CD8-positive, alpha-beta memory T cell (primary cell): ENCODE results near the gene DLX1. TPM values are rescaled to one million over a fixed set of nuclear protein-coding genes. Genes with fewer than 3 reads are reported as not detected.
A peak's percentile ranks its signal among the peaks of the same experiment; 100 is the strongest.

Experiments
- CTCF ChIA-PET: fragments of 350-600 bp; sonication (Branson Sonifier 250); formaldehyde crosslinking; loops from one replicate; lab custom pipeline; 2021; ENCODE audit warnings: antibody characterized with exemption; lab: Charles Lee
- POLR2A ChIA-PET: fragments of 350-600 bp; sonication (Branson Sonifier 250); formaldehyde crosslinking; loops from one replicate; lab custom pipeline; 2021; ENCODE audit warnings: antibody characterized with exemption; lab: Charles Lee
- DNase-seq, 5 donors: peaks; one replicate each; pipeline versions ENCODE4 v3.0.0 to v3.0.0-alpha.2; 2020 to 2022; ENCODE audit warnings: mixed read lengths in 1 of 5
- H3K27ac ChIP-seq: one replicate; pipeline ENCODE4 v1.7.0; 2013; ENCODE audit warnings: low read depth, mild to moderate bottlenecking, low read length, moderate library complexity
- H3K27me3 ChIP-seq: 2 replicates; pipeline ENCODE4 v1.7.0; 2013; ENCODE audit warnings: low read length, mild to moderate bottlenecking; ENCODE audit not compliant: insufficient read depth, poor library complexity, severe bottlenecking
- H3K36me3 ChIP-seq: 2 replicates; pipeline ENCODE4 v1.7.0; 2013; ENCODE audit warnings: mild to moderate bottlenecking, low read length, moderate library complexity; ENCODE audit not compliant: insufficient read depth
- H3K4me1 ChIP-seq: 2 replicates; pipeline ENCODE4 v1.7.0; 2013; ENCODE audit warnings: mild to moderate bottlenecking, low read length, moderate library complexity; ENCODE audit not compliant: insufficient read depth
- H3K4me3 ChIP-seq: 2 replicates; pipeline ENCODE4 v1.7.0; 2013; ENCODE audit warnings: mild to moderate bottlenecking, low read length
- H3K9me3 ChIP-seq: 2 replicates; pipeline ENCODE4 v1.7.0; 2013; ENCODE audit warnings: mild to moderate bottlenecking, low read length
- H3K27ac Mint-ChIP-seq, 8 donors: one replicate each; pipeline ENCODE4 v1.8.0; 2020 to 2021; ENCODE audit warnings: mixed read lengths in 8 of 8, mild to moderate bottlenecking in 6 of 8, inconsistent platforms in 3 of 8, moderate library complexity in 3 of 8
- H3K27me3 Mint-ChIP-seq, 2 donors: one replicate each; pipeline ENCODE4 v1.8.0; 2020 to 2021; ENCODE audit warnings: mixed read lengths in 2 of 2, mild to moderate bottlenecking in 1 of 2, moderate library complexity in 1 of 2
- H3K36me3 Mint-ChIP-seq, 3 donors: one replicate each; pipeline ENCODE4 v1.8.0; 2020 to 2021; ENCODE audit warnings: mixed read lengths in 3 of 3, inconsistent platforms in 1 of 3, mild to moderate bottlenecking in 1 of 3
- H3K4me1 Mint-ChIP-seq, 3 donors: one replicate each; pipeline ENCODE4 v1.8.0; 2020 to 2021; ENCODE audit warnings: mixed read lengths in 3 of 3, inconsistent platforms in 1 of 3, mild to moderate bottlenecking in 1 of 3
- H3K4me3 Mint-ChIP-seq, 7 donors: one replicate each; pipeline ENCODE4 v1.8.0; 2020 to 2021; ENCODE audit warnings: mixed read lengths in 7 of 7, mild to moderate bottlenecking in 6 of 7, moderate library complexity in 4 of 7, inconsistent platforms in 2 of 7
- H3K9me3 Mint-ChIP-seq, 5 donors: one replicate each; pipeline ENCODE4 v1.8.0; 2020 to 2022; ENCODE audit warnings: mixed read lengths in 5 of 5, mild to moderate bottlenecking in 3 of 5, moderate library complexity in 2 of 5, inconsistent platforms in 1 of 5
- polyA plus RNA-seq: library from polyadenylated mRNA; unstranded; fragments of 300-500 nt; fragmentation: Illumina TruSeq; gene quantifications from one replicate; pipeline ENCODE4 v1.2.3, GENCODE V29; 2021
- total RNA-seq, 2 experiments: library from RNA; stranded (reverse); gene quantifications; one replicate each; pipeline ENCODE4 v1.2.3, GENCODE V29; 2021

Gene DLX1
- total and polyA plus RNA-seq, 3 experiments from 2014 or later, result not detected

DNA sequence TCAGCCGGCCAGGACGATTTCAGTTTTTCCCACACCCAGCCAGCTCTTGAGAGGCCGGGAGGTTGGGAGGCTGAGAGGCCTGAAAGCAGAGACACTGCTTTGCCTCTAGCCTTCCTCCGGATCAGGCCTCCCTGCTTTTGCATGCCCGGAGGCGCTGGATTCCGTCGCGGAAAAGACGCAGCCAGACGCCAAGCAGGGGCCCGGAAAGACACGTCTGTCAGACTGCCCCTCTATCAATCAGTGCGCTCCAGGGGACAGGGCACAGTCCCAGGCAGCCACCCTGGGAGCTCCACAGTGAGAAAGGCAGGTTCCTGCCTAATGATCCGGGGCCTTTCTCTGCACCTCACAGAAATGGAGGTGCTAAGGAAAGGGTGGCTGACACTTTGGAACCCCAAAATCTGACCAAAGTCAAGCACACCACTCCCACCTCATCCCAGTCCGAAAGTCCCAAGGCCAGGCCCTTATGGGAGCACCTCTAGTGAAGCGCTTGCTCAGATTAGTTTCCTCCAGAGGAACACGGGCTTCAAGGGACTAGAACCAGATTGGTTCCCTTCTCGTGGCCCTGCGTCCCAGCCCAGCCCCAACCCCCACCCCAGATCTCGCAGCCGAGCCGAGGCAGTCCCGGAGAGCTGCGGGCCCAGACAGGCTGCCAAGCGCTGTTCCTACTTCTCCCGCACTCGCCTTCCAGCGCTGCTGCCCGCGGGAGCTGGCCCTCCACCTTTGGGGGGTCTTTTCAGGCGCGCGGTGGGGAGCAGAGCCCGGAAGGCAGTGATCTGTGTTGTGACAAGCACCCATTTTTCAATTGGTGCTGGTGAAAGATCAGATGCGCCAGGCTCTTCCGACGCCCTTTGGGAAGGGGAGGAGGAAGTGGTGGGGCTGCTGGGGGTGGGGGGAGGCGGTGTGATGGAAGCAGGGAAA is 5.0 kb downstream of the DLX1 start:
- H3K27me3 ChIP-seq, result peaks cover 97% of the 10 kb centered on the region
- H3K4me3 Mint-ChIP-seq, result peak overlapping the region in 3 of 7 donors; percentile 32 to 69 (median 61)
- ChIA-PET POLR2A (no interaction called here), CTCF (interaction anchor here (3.5 kb wide), 1 partner anchor 8 kb away, joined by 14 read pairs; no protein-coding TSS in a partner anchor)
- peaks cover 42 to 49% (median 46%) of the 10 kb centered on the region in 3 donors for H3K4me1 Mint-ChIP-seq
- no peak for DNase-seq
- H3K9me3 ChIP-seq, result no peaks in the 10 kb centered on the region
- H3K36me3 Mint-ChIP-seq, result peaks cover 0 to 1% (median under 1%) of the 10 kb centered on the region in 3 donors
- H3K9me3 Mint-ChIP-seq, result peaks cover 3 to 36% (median 24%) of the 10 kb centered on the region in 5 donors
- peak overlapping the region in 2 of 8 donors; percentile 8 to 93 for H3K27ac Mint-ChIP-seq
- peaks cover 91 to 92% of the 10 kb centered on the region in 2 donors for H3K27me3 Mint-ChIP-seq
- no peak overlapping the region for H3K4me3 ChIP-seq
- H3K36me3 ChIP-seq, result no peaks in the 10 kb centered on the region
- no peak overlapping the region for H3K27ac ChIP-seq
- peaks cover 45% of the 10 kb centered on the region for H3K4me1 ChIP-seq

DNA sequence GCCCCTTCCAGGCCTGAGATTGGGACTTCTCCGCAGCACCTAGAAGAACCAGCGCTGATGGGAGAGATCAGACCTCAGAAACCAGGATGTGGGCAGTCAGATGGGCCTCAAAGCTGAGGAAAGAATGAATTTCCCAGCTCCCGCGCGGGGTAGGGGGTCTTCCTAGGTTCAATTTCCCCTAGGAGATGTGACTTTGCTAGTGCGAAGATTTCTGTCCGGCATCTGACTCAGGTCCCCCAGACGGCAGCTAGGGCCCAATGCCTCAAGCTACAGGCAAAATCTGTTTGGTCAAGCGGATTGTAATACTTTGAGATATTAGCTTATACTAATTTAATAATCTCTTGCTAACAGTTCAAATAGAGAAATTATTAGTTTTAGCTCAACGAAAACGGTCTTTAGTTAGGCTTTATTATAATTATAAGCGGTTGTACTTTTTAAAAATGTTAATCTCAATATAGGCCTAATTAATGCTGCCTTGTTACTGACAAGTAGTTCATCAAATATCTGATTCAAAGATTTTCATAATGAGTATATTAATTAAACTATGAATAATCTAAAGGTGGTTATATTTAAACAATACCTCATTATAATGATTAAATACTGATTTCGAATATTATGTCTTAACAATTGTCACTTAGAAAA is 5.8 kb downstream of the DLX1 start:
- peaks cover 97% of the 10 kb centered on the region for H3K27me3 ChIP-seq
- peaks cover 45% of the 10 kb centered on the region for H3K4me1 ChIP-seq
- Mint-ChIP-seq H3K27me3 (peaks cover 91% of the 10 kb centered on the region in 2 donors), H3K9me3 (peaks cover 3 to 30% (median 24%) of the 10 kb centered on the region in 5 donors), H3K27ac (peak overlapping the region in 1 of 8 donors; percentile 93), H3K4me1 (peaks cover 42 to 49% (median 46%) of the 10 kb centered on the region in 3 donors), H3K36me3 (peaks cover 0 to 1% (median 1%) of the 10 kb centered on the region in 3 donors), H3K4me3 (peak overlapping the region in 1 of 7 donors; percentile 38)
- DNase-seq, result no peak
- H3K36me3 ChIP-seq, result no peaks in the 10 kb centered on the region
- ChIA-PET CTCF (interaction anchor here (1.4 to 3.5 kb wide), 4 partner anchors 9 to 371 kb away, joined by 4 to 14 read pairs (median 6); no protein-coding TSS in a partner anchor), POLR2A (no interaction called here)
- H3K27ac ChIP-seq, result no peak overlapping the region
- no peaks in the 10 kb centered on the region for H3K9me3 ChIP-seq
- no peak overlapping the region for H3K4me3 ChIP-seq

DNA sequence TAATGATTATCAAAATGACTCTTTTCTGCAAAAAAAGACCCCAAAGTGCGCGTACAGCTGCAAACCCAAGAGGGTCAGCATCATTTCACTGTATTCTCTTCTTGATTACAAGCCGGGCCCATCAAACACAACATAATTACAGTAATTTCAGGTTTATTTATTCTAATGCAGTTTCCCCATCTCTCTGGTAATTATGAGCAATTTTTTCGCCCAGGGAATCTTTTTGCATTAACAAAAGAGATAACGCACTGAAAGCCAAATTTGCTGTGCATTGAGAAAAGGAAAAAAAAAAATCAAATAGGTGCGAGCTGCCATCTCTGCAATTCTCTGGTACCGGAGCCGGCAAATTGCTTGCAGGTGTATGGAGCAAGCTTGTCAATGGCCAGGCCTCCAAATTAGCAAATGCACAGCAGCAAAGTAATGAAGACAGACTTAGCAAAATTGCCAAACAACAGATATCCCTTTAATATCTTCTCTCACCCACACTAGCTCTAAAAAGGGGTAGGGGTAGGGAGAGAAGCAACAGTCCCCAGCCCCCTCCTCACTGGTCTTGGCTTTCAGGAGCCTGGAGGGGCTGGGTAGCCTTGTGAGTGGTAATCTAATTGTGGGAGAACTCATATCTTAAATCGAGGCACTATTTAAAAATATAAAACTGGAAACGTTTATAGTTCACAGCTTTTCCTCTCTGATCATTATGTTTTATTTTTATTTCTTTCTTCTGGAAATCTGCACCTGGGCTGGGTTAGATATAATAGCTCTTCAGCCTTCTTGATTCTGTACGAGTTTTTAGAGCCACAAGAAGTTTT is 6.7 kb downstream of the DLX1 start:
- no peaks in the 10 kb centered on the region for H3K36me3 ChIP-seq
- H3K9me3 ChIP-seq, result no peaks in the 10 kb centered on the region
- H3K27ac ChIP-seq, result no peak overlapping the region
- Mint-ChIP-seq H3K36me3 (peaks cover 0 to 1% (median 1%) of the 10 kb centered on the region in 3 donors), H3K27me3 (peaks cover 86 to 91% of the 10 kb centered on the region in 2 donors), H3K27ac (peak overlapping the region in 1 of 8 donors; percentile 93), H3K9me3 (peaks cover 3 to 27% (median 21%) of the 10 kb centered on the region in 5 donors), H3K4me1 (peaks cover 39 to 50% (median 46%) of the 10 kb centered on the region in 3 donors), H3K4me3 (peak overlapping the region in 1 of 7 donors; percentile 64)
- no peak for DNase-seq
- ChIA-PET CTCF (interaction anchor here (1.4 to 3.5 kb wide), 4 partner anchors 9 to 370 kb away, joined by 4 to 14 read pairs (median 6); no protein-coding TSS in a partner anchor), POLR2A (interaction anchor here (0.6 kb wide), 1 partner anchor 9 kb away, joined by 3 read pairs; no protein-coding TSS in a partner anchor)
- peaks cover 97% of the 10 kb centered on the region for H3K27me3 ChIP-seq
- no peak overlapping the region for H3K4me3 ChIP-seq
- H3K4me1 ChIP-seq, result peaks cover 45% of the 10 kb centered on the region

DNA sequence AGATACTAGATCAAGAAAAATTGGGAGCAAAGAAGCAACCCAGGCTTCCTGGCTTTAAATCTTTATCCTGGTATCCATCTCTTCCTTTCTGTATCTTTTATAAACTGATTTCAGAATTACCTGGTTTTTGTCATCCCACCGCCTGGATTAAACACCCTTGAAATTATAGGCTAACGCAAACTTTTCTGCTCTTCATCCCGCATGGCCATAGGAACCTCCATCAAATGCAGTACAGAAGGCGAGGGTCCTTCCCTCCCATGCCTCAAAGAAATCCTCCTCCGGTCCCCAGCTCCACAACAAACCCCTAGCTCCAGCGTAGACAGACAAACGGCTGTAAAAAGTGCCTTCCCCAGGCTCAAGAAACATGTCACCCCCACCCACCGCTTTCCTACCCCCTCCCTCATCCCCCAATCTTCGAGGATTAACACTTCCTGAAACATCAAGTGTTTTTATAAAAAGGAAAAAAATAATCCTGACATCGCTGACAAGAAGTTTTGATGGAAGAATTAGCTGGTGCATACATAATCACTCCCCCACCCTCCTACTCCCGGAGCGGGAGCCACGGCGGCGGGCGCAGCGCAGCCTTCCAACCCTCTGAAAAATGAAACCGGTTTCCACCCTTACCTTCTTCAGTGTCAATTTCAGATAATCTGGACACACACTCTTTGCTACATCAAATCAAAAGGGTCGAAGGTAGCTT is 7.6 kb downstream of the DLX1 start:
- peaks cover 0 to 1% (median 1%) of the 10 kb centered on the region in 3 donors for H3K36me3 Mint-ChIP-seq
- H3K9me3 Mint-ChIP-seq, result peaks cover 2 to 25% (median 15%) of the 10 kb centered on the region in 5 donors
- Histone ChIP-seq H3K9me3 (no peaks in the 10 kb centered on the region), H3K27ac (no peak overlapping the region), H3K36me3 (no peaks in the 10 kb centered on the region), H3K4me1 (peaks cover 42% of the 10 kb centered on the region), H3K4me3 (no peak overlapping the region), H3K27me3 (peaks cover 97% of the 10 kb centered on the region)
- H3K4me3 Mint-ChIP-seq, result peak overlapping the region in 3 of 7 donors; percentile 33 to 72 (median 48)
- ChIA-PET CTCF (interaction anchor here (1.2 to 3.5 kb wide), 4 partner anchors 10 to 369 kb away, joined by 4 to 14 read pairs (median 4); partner anchors contain the start of gene DLX2), POLR2A (interaction anchor here (0.6 kb wide), 1 partner anchor 10 kb away, joined by 3 read pairs; no protein-coding TSS in a partner anchor)
- no peak for DNase-seq
- peak overlapping the region in 3 of 8 donors; percentile 21 to 93 (median 61) for H3K27ac Mint-ChIP-seq
- H3K4me1 Mint-ChIP-seq, result peaks cover 33 to 44% (median 41%) of the 10 kb centered on the region in 3 donors
- H3K27me3 Mint-ChIP-seq, result peaks cover 85 to 91% of the 10 kb centered on the region in 2 donors

DNA sequence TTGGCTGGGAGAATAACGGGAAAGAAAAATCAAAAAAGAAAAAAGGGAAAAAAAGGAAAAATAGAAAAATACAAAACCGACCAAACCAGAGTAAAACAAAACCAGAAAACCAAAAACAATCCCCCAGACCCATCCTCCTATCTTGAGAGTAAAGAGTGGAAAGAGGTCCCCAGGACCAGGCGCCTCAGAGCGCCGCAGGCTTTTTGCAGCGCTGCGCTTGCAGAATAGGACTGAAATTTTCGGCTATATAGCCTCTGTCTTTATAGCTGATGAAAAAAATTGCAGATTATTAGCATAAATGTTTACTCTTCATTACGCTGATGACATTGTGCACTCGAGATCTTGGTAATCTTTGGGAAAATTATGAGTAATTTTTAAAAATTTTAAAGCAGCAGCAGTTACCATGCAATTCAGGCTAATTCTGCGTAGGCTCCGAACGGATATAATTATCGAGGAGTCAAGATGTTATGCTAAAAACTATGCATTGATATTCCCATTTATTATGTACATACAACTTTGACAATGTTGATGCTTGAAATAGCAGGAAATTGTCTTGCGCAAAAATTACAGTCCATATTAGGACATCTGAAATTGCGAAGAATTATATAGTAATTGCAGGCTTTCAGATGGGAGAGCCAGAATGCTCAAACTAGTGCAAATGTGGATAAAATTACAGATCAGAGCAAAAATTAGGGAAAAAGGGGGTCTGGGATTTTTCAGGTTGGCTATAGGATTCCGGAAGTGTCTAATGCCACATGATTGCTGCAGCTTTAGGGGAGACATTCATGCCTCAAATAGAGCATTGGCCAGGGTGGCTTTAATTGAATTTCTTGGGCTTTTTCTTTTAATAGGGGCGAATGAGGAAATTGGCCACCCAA is 8.3 kb downstream of the DLX1 start:
- H3K36me3 Mint-ChIP-seq, result peaks cover 0 to 3% (median 1%) of the 10 kb centered on the region in 3 donors
- peak overlapping the region; percentile 8 to 82 (median 61) for H3K4me3 Mint-ChIP-seq
- peaks cover 29 to 40% (median 37%) of the 10 kb centered on the region in 3 donors for H3K4me1 Mint-ChIP-seq
- H3K36me3 ChIP-seq, result no peaks in the 10 kb centered on the region
- H3K9me3 Mint-ChIP-seq, result peaks cover 0 to 21% (median 10%) of the 10 kb centered on the region in 5 donors
- H3K4me3 ChIP-seq, result no peak overlapping the region
- no peaks in the 10 kb centered on the region for H3K9me3 ChIP-seq
- H3K27ac Mint-ChIP-seq, result peak overlapping the region in 4 of 8 donors; percentile 21 to 81 (median 62)
- peaks cover 97% of the 10 kb centered on the region for H3K27me3 ChIP-seq
- peaks cover 41% of the 10 kb centered on the region for H3K4me1 ChIP-seq
- ChIA-PET CTCF (interaction anchor here (1.2 to 3.5 kb wide), 2 partner anchors 9 to 11 kb away, joined by 4 to 14 read pairs; partner anchors contain the start of gene DLX2), POLR2A (no interaction called here)
- no peak overlapping the region for H3K27ac ChIP-seq
- no peak for DNase-seq
- peaks cover 84 to 88% of the 10 kb centered on the region in 2 donors for H3K27me3 Mint-ChIP-seq
